ENCODE results near the gene TERB2. TPM values are rescaled to one million over a fixed set of nuclear protein-coding genes. Genes with fewer than 3 reads are reported as not detected.

TERB2 gene
- total RNA-seq, 2 donors from 2014 or later, result not detected

DNA sequence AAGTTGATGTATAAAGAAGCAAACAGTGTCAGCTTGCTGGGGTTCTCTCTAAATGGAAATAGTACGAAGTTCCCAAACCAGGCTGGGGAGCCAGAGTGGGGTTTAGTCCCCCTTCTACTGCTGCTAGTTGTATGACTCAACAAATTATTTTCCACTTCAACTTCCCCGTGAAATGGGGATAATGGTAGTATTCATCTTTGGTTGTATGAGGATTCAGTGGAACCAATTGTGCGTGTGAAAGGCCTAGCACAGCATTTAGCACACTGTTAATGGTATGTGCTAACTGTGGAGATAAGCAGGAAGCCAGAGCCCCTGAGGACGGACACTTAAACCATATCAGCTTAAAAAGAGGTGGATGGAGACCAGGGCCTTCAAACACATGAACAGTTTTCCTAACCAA lies 70.7 kb downstream of the TERB2 start:
- TF ChIP-seq CTCF (IDR thresholded peaks at IDR 0.05), result no peak
- DNase-seq, result no peak
- Histone ChIP-seq H3K9ac (ENCODE audit: low read depth in 2 of 2, low read length in 2 of 2) (no peak overlapping the region), H3K27ac (no peak overlapping the region), H3K4me1 (peaks cover 3% of the 10 kb centered on the region), H3K4me3 (no peak overlapping the region), H3K36me3 (no peaks in the 10 kb centered on the region), H3K27me3 (no peaks in the 10 kb centered on the region), H3K9me3 (no peaks in the 10 kb centered on the region)
- intact Hi-C loops (cut with DNase I), result no loop called here

Other genes starting within 250 kb of the TERB2 start
- gene PATL2, start 245.4 kb upstream of the TERB2 start, total RNA-seq, result 1 to 10 TPM; 1.2 to 2.6 TPM
- 1,000 to 10,000 TPM; 1,783 to 5,339 TPM for gene B2M, start 245.2 kb upstream of the TERB2 start, total RNA-seq
- gene TRIM69, start 220.2 kb upstream of the TERB2 start, total RNA-seq, result 10 to 100 TPM; 17.1 to 23.3 TPM
- 10 to 100 TPM; 15.1 to 44.2 TPM for gene SORD, start 66.5 kb downstream of the TERB2 start, total RNA-seq
- 100 to 1,000 TPM in 1 of 2 donors, 10 to 100 TPM in 1; 40.0 to 111 TPM for gene DUOX2, start 157.5 kb downstream of the TERB2 start, total RNA-seq
- 10 to 100 TPM; 30.2 to 48.5 TPM for gene DUOXA2, start 157.6 kb downstream of the TERB2 start, total RNA-seq
- gene DUOXA1, start 173.2 kb downstream of the TERB2 start, total RNA-seq, result 1 to 10 TPM in 1 of 2 donors, under 1 TPM in 1; 0.88 to 1.3 TPM
- gene DUOX1, start 173.3 kb downstream of the TERB2 start, total RNA-seq, result under 1 TPM; 0.45 to 0.96 TPM
- gene SHF, start 231.3 kb downstream of the TERB2 start, total RNA-seq, result 10 to 100 TPM in 1 of 2 donors, 1 to 10 TPM in 1; 8.7 to 14.7 TPM